Left hindlimb (tissue), 1 donor: Measurements from ENCODE around the gene MYO18A.
"Not testable (repeated sequence)": the region's sequence is repeated elsewhere in the genome, so short reads cannot be mapped to it uniquely, and the experiment has no call there.

Experiments used
- DNase-seq: peaks from one replicate; pipeline ENCODE4 v3.0.0-alpha.2; 2018

MYO18A gene

DNA sequence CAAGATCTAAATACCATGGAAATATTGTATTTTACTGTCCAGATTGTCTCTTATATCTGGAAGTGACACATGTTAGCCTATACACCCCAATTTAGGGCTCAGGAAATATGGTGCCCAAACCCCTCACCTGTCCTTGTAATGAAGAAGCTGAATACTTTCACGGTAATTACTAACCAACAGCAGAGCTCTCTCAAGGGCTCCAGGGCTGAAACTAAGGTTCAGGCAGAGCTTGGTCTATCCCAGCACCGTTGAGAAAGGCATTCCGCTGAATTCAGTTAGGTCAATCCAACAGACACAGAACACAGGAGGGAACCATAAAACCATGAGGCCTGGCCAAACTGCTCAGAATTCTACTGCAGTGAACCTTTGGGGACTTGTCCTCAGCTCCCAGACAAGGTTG lies 14.9 kb downstream of the MYO18A start:
- DNase-seq, result no peak

DNA sequence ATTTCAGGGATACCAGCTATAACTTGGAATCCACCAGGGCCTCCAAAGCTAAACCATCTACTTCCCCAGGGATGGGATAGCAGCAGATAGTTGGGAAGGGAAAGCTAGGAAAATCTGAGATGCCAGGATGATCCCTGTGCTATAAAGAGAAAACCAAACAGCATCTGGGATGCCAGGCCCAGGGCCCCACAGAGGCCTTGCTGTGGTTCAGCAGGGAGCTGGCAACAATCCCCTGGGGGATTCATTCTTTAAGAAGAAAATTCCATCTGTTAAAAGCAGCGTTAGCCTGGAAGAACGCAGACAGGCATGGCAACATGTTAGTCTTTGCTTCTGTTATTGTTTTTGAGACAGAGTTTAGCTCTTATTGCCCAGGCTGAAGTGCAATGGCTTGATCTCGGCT lies 16.6 kb downstream of the MYO18A start:
- DNase-seq, result no peak

DNA sequence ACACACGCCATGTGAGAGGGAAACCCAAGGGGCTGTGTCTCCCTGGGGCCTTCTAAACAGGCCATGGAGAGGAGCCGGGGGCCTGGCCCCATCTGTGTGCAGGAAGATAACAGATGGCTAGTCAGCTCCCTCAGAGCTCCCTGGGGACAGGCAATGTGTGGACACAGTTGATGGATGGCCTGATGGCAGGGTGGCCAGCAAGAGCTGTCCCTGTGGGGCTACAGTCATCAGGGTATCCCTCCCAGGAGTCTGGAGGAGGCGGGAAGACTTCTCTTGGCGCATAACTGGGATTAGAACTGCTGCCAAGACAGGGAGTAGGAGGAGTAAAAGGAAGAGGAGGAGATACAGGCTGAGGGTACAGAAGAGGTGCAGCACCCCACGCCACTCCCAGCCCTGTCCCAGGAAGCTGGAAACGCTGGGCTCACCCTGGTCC lies 17.3 kb downstream of the MYO18A start:
- DNase-seq, result no peak

DNA sequence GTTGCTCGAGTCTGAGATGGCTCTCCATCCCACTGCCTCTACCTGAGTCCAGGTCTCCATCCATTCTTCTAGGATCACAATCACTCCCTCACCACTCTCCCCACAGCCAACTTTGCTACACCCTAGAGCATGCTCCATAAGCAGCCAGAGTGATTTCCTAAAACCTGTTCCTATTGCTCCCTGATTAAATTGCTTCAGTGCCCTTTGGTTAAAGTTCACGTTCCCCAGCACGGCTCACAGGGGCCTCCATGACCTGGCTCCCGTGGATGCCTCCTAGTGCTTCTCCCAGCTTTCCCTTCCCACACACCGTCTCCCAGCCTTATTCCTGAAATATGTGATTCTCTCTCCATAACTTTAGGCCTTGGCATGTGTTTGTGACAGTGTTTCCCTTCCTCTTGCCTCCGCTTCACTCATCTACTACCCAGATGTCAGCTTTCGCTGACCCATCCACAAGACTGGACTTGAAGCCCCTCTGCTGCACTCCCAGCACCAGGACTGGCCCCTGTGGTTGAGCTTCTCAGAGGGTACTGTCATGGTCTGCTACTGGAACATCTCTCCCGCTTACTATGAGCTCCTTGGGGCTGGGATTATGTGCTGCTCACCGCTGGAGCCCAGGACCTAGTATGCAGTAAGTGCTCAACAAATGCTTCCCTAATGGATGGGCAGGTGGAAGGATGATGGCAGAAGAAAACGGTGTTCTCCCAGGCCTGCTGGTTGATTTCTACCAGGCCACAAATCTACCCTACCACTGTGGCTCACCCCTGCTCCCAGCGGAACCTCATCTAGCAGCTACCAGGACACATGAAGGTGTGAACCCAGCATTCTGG lies 17.9 kb downstream of the MYO18A start:
- DNase-seq, result no peak

DNA sequence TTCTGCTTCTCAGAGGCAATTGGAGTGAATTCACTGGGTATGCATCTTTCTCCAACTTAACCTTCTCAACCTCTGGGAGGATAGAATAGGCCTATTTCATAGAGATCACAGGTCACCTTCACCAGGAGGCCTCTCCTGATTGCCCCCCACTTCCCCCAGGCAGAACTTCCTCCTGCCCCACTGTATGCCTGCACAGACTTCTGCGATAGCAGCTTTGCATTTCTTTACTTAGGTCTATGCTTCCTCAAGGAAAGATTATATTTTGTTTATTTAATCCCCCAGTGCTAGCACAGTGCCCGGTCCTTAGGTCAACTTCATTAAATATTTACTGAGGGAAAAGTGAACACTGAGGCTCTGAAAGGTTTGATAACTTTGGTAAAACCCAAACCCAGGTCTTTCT lies 19.9 kb downstream of the MYO18A start:
- DNase-seq, result no peak

DNA sequence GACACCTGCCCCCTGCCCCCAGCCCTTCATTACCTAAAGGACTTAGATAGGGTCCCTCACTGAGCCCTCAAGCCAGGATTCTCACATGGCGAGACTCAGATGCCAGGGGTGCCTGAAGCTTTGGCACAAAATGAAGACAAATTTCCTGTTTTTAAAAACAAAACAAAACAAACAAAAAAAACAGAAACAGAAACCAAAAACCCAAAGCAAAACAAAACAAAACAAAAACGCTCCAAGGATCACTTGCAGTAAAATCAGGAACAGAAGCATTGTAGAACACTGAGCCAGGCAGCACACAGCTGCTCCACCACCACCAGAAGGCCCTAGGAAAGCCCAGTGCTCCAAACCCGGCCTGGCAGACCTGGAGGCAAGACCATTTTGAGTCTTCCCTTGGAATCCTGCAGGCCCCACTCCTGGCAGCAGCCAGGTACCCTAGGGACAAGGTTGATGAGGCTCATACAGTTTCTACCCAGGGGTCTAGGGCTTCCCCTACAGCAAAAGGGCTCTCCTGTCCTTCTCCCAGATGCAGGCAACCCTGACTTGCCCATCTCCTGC lies 20.8 kb downstream of the MYO18A start:
- no peak for DNase-seq

DNA sequence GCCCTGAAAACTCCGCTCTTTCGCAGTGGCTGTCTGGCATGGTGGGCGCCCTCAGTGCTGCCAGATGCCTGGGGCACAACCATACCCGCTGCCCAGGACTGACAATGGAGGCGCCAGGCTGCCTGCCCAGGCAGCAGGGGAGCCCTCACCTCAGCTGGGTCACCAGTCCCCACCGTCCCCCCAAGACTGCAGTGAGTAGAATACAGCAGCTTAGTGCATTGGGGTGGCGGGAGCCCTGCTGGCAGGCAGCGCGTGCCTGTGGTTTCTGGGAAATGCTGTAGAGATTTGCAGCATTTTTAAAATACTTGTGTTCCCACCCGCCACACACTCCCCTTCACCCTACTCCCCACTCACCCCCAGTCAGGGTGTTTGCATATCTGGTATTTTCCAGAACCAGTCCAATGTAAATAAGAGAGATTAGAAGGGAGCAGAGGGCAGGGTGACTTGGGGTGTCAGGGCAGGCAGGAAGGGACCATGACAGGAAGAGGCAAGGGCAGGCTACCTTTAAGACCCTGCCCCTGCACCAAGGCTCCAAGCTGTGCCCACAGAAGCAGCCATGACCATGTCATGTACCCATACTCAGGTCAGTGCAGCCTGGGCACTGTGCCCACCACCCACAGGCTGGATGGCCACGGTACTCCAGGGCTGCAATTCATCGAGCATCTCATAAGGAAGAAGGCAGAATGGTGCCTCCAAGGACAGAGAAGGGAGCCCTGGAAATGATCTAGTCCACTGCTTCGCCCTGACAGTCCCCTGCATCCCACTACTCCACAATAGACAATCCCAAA lies 21.5 kb downstream of the MYO18A start:
- peak; percentile 54 for DNase-seq

DNA sequence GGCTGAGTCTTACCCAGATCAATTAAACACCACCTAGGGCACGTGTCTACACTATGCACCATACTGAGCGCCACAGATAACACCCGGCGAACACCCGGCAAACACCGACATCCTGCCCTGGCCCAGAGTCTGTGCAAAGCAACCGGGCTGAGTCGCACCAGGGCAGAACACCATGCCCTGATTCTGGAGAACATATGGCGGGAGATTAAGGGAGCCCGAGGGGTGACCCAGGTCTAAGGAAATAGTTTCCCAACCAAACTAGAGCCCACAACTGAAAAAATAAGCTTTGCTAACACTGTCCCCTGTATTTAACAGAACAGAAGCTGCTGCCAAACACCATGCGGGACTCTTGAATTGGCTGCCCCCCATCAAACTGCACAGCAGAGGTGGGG lies 22.1 kb downstream of the MYO18A start:
- no peak for DNase-seq

DNA sequence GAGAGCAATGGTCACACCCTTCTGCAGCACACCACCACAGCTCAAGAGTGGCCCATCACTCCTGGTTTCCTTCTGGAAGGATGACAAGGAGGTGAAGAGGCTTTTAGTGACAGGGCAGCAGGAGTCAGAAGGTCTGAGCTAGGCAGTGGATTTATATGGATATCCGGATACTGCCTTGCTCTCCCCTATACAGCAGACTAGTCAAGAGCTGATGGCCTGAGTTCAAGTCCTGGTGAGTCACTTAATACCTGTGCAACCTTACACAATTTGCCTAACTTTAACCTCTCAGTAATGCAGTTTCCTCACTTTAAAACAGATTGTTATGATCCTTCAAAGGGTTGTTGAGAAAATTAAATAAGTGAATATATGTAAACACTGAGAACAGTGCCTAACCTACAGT lies 22.9 kb downstream of the MYO18A start:
- DNase-seq, result no peak

DNA sequence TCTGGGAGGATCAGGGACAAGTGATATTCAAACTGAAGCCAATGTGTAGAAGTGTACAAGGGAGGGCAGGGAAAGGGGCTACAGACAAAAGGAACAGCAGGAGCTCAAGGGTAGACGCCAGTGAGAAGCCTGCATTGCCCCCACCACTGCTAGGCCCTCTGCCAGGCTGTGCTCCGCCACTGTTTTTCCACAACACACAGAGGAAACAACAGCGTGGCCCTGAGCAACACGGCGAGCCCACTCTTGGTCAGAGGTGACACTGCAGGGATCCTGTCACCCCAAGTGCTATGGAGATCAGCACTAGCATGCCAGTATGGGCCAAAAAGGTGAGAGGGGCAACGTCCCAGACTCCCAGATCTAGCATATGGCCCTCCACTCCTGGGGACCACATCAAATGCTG lies 23.4 kb downstream of the MYO18A start:
- DNase-seq, result no peak

DNA sequence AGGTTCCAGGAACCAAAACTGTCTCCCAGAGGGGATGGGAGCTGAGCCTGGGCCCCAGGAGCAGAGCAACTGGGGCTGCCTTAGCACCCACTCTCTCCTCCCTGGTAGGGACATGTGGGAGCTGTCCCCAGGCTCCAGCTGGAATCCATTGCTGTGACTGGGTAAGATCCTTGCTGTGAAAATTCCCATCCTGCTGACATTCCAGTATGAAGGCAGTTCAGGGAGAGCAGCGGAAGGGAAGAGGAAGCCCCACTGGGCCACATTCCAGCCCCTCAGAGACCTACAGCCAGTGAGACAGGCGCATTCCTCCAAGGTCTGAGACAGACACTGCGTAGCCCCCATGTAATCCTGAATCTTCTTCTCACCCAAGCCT lies 24.2 kb downstream of the MYO18A start:
- no peak for DNase-seq

DNA sequence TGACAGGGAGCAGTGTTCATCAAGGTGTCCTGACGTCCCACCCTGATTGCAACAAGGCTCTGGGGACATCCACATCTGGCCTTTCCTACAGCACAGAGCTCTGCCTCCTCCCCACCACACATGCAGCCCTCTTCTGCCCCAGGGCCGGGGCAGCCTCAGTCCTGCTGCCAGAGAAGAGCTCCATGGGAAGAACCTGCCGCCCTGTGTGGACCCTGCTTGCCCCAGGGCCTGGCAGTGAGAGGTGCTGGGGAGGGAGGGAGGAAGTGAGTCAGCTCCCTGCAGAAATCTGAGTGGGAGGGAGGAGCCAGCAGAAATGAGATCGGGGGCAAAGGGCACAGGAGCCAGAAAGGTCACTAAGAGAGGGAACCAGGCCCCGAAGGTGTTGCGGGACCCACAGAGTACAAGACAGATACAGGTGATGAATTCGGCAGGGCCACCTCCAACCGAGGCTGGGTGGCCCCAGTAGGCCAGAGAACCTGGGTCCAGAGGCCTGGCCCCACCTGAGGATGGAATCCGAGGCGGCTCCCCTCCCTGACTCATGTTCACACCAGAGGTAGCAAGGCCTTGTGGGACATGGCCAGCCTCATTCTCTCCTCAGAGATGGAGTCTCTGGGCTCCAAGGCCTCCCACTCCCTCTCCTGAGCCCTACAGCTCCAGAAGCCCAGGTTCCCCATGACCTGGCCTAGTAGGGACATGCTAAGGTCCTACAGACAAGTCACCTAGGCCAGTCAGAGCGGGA lies 24.8 kb downstream of the MYO18A start:
- no peak for DNase-seq

DNA sequence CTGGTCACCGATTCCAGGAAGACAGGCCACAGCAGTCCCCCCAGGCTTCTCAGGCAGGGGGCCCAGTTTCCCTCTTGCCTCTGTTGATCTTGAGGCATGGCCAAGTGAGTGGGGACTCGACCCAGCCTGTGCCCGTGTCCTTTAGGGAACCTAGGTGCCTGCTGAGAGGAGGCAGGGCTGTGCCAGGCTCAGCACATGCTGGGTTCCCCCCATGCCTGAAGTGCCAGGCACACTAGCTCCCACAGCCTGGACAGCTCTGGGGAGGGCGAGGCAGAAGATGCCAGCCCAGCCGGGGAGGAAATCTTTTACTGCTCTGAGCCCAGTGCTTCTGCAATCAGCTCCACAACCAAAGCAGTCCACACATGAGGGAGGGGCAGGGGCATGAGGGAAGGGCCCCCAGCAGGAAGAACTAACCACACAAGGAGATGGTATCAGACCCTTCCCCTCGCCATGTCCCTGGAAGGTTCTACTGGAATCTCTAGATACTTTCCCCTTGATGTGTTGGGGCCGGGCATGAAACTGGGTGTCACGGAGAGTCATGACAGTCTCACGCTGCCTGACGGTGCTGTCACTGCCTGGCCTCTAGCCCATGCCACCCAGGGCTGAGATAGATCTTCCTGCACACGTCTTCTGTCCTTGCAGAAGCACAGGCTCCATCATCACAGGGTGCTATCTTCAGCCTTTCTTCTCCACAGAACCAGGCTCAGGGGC lies 25.5 kb downstream of the MYO18A start:
- no peak for DNase-seq

DNA sequence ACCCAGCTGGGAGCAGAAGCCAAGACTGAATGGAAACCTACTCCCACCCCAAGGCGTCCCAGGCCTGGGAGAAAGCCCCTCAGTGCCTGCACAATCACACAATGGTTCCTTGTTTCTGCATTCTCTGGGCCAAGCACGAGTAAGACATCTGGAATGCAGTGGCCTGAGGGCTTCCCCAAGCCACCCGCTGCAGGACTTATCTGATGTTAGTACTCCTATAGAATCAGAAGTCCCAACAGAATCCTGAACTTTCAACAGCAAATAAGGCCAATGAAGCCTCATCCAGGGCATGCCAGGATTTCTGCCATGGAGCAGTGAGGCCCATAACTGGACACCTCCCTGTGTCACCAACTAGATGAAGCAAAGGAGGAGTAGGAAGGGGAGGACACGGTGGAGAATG lies 28.6 kb downstream of the MYO18A start:
- no peak for DNase-seq

DNA sequence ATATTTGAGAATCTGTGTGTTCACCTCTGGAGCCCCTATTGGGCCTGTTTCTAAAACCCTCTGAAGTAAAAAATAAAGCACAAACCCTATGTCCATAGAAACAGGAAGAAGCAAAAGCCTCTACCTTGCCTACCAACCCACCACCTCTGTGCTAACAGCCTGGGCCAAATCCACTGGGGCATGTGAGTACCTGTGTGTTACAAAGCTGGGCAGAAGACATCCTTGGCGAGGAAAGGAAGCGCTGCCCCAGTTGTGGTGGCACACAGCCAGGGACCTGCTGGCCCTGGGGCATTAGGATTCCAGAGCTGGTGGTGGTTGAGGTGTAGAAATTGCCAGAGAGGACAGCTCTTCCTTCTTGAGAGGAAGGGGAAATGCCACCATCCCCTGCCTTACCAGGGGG lies 30.0 kb downstream of the MYO18A start:
- DNase-seq, result no peak

DNA sequence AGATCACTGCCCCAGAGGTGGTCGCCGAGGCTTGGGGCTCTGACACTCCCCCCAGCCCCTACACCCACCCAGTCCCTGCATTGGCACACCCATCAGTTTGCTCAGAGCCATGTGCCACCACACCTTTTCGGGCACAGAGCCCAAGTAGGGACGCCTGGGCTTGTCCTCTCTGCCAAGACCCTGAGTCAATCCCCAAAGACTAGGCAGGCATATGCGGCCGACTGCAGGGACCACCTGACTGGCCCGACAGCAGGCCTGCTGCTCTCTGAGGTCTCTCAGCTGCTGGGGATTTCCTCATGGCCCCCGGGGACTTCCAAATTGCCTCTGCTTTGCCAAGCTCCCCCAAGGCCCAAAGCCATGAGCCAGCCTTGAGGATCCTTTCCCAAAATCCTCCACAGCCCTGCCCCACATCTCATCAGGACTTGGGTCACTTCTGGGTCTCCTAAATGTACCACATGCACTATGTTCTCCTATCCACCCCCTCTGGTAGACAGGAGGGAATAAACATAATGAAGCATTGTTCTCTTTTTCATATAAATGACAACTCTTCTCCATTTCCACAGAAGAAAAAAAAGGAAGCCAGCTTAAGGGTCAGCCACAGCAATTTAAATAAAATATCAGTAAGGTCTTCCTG lies 30.6 kb downstream of the MYO18A start:
- DNase-seq, result no peak

DNA sequence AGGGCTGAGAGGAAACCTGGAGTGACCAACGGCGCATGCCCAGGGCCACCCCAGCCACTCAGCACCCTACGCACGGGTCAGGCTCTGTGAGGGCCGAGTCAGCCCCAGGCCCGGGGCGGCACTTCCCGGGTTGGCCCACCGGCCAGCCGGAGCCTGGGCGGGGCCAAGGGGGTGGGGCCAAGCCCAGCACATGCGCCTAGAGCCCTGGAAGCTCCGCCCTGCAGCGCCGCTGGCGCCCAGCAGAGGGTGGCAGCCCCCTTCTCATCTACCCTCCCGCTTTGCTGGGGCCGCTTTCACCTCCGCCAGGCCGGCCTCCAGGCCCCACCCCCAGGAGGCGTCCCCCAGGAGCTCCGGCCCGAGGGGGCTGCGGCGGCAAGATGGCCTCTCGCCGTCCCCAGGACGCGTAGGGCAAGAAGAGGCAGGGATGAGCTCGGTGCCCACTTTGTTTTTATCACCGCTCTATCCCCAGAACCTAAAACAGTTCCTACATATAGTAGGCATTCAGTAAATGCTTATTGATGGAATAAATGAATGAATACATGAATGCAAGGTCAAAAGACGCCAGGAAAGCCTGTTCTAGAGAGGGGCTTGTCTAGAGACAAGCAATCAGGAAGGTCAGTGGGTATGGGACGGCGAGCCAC lies 31.3 kb downstream of the MYO18A start:
- DNase-seq, result peak; percentile 94

DNA sequence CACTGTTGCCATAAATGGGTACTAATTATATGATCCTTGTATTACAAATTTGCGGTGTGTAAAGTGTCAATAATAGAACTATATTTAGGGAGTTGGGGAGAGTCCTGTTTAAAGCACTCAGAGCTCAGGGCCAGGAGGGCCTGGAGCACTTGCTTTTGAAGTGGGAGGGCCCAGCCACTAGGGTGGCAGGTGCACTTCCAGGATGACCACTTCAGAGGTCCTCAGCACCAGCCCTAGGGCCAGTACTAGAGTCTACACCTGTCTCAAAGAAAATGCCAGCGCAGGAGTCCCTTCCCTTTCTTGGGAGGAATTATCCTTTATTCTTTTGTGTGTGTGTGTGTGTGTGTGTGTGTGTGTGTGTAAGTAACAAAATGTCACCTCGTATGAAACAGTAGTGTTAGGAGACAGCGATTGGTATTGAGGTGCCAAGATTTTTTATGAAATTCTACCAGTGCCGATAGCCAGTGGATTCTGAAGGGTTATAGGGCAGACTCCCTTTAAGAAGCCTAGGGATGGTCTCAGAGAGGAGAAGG lies 31.9 kb downstream of the MYO18A start:
- no peak for DNase-seq

DNA sequence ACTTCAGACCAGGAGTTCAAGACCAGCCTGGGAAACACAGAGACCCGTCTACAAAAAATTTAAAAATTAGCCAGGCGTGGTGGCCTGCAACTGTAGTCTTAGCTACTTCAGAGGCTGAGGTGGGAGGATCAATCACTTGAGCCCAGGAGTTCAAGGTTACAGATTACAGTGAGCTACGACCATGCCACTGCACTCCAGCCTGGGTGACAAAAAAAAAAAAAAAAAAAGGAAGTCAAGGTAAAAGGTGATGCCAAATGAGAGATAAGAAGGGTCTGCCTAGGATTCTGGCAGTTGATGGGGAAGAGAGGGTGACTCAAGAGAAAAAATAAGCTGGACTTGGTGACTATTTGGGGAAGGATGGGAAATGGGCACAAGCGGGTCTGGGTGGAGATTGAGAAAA lies 32.5 kb downstream of the MYO18A start:
- no peak for DNase-seq

DNA sequence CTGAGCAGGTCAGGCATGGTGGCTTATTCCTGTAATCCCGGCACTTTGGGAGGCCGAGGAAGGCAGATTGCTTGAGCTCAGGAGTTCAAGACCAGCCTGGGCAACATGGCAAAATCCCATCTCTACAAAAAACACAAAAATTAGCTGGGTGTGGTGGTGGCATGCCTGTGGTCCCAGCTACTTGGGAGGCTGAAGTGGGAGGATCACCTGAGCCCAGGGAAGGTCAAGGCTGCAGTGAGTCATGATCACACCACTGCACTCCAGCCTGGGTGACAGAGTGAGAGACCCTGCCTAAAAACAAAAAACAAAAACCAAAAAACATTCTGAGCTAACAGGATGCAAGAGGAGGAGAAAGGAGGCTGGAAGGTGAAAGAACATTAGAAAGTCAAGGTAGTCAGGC lies 33.0 kb downstream of the MYO18A start:
- not testable (repeated sequence) for DNase-seq

DNA sequence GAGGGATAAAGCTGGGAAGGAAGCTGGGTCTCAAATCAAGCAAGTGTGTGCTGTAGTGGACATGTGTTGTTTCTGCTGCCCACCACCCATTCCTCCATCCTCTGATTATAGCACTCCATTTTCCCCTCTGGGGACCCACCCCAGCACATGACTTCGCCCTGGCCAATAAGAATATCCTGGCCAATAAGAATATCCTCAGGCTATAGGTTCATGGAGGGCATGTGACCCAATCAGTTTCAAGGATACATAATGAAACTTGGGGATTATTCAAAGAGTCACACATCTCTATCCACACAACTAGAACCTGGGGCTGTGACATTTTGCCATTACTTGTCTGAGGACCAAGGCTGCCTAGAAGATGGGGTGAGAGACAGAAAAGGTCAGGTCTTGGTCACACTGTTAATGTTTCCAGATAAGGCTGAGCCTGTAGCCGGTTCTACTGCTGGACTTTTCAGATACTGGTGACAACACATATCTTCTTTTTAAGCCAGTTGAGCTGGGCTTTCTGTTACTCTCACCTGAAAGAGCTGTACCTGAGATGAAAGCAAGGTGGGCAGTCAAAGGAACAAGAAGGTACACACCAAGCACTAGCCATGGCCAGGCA lies 33.7 kb downstream of the MYO18A start:
- DNase-seq, result no peak
